ENCODE measurements around the gene CDC45.
"Not testable (repeated sequence)": the region's sequence is repeated elsewhere in the genome, so short reads cannot be mapped to it uniquely, and the experiment has no call there.

GRCh38 chr22:19531327-19531726 is 51.6 kb downstream of the CDC45 start:
- not testable (repeated sequence) for TF ChIP-seq CTCF, EP300 (IDR thresholded peaks at IDR 0.05)

Data from ovary (tissue), 3 donors.